ENCODE results near the gene MAMDC2. TPM values are rescaled to one million over a fixed set of nuclear protein-coding genes. Genes with fewer than 3 reads are reported as not detected.
"Not testable (repeated sequence)": the region's sequence is repeated elsewhere in the genome, so short reads cannot be mapped to it uniquely, and the experiment has no call there.

MAMDC2 gene
- total RNA-seq, 4 donors from 2014 or later: 15.8 to 19.6 (median 18.4) TPM

DNA sequence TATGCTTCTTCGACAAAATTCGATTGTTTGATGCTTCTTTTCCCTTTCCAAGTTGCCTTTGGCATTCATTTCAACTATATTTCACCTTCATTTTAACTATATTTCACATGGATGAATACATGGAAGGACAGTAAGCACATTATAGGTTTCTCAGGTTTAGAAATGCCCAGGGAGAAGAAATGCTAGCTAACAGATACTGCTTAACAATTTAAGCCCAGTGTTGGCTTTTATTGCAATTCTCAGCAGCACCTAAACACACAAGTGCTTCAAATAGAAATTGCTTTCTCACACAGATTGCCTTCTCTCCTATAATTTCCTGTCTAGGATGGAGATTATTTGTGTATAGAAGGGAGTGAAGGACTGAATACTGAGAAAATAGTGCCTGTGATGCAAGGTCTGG is 185.0 kb downstream of the MAMDC2 start:
- peaks cover 20 to 24% of the 10 kb centered on the region in 2 donors for H3K4me1 ChIP-seq
- DNase-seq: no peak
- H3K4me3 ChIP-seq (replicated peaks in 1 of 3): no peak overlapping the region
- no peak for TF ChIP-seq POLR2A (IDR thresholded peaks at IDR 0.05)
- TF ChIP-seq, protein P1, sequence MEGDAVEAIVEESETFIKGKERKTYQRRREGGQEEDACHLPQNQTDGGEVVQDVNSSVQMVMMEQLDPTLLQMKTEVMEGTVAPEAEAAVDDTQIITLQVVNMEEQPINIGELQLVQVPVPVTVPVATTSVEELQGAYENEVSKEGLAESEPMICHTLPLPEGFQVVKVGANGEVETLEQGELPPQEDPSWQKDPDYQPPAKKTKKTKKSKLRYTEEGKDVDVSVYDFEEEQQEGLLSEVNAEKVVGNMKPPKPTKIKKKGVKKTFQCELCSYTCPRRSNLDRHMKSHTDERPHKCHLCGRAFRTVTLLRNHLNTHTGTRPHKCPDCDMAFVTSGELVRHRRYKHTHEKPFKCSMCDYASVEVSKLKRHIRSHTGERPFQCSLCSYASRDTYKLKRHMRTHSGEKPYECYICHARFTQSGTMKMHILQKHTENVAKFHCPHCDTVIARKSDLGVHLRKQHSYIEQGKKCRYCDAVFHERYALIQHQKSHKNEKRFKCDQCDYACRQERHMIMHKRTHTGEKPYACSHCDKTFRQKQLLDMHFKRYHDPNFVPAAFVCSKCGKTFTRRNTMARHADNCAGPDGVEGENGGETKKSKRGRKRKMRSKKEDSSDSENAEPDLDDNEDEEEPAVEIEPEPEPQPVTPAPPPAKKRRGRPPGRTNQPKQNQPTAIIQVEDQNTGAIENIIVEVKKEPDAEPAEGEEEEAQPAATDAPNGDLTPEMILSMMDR (IDR thresholded peaks at IDR 0.05): no peak
- intact Hi-C loops (cut with DNase I): no loop called here
- H3K36me3 ChIP-seq: no peaks in the 10 kb centered on the region
- H3K9me3 ChIP-seq: no peaks in the 10 kb centered on the region
- WGBS, 2 donors: 72 to 77% methylated on average over 2 of the region's 2 CpGs
- peak overlapping the region in 2 of 3 donors; percentile 24 to 33 for H3K27ac ChIP-seq
- H3K27me3 ChIP-seq: no peaks in the 10 kb centered on the region

DNA sequence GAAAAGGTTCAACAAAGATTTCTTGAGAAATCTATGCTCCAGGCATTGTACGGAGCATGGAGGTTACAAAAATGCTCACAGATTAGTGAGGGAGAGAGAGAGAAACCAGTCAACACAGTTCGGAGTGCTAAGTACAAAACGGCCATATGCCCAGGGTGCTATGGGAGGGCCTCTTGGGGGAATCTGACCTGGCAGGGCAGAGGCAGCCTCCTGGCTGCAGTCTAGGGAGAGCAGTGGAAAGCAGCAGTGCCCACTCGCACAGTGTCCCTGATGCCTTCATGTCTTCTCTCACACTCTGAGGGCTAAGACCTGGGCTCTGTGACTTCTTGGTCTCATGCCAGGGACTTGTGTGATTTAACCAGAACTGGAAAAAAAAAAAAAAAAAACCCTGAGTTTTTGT is 185.4 kb downstream of the MAMDC2 start:
- intact Hi-C loops (cut with DNase I): no loop called here
- peak overlapping the region in 2 of 3 donors; percentile 24 to 33 for H3K27ac ChIP-seq
- H3K27me3 ChIP-seq: no peaks in the 10 kb centered on the region
- 43 to 60% methylated on average over 4 of the region's 4 CpGs for WGBS, 2 donors
- no peak overlapping the region for H3K4me3 ChIP-seq (replicated peaks in 1 of 3)
- H3K36me3 ChIP-seq: no peaks in the 10 kb centered on the region
- H3K4me1 ChIP-seq: peaks cover 20 to 25% of the 10 kb centered on the region in 2 donors
- no peaks in the 10 kb centered on the region for H3K9me3 ChIP-seq
- peak; percentile 42 to 43 for DNase-seq
- no peak for TF ChIP-seq POLR2A (IDR thresholded peaks at IDR 0.05)
- TF ChIP-seq, protein P1 (IDR thresholded peaks at IDR 0.05): no peak

DNA sequence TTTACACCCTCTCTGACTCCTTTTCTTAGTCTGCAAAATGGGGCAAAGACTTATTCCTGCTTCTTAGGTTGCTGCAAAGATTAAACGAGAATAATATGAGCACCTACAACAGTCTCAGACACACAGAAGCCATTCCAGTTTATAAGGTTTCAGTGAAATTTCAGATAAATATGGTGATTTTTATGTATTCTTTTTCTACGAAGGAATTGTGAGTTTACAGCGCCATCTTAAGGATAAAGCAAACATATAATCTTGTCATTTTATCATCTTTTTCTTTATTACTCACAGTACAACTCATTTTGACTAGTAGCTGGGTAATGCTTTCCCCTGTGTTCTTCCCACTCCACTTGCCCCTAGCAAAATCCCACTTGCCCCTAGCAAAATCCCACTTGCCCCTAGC is 185.9 kb downstream of the MAMDC2 start:
- no peak for DNase-seq
- intact Hi-C loops (cut with DNase I): no loop called here
- Histone ChIP-seq H3K36me3 (no peaks in the 10 kb centered on the region), H3K27ac (peak overlapping the region in 1 of 3 donors; percentile 24), H3K9me3 (no peaks in the 10 kb centered on the region), H3K4me1 (peaks cover 20 to 25% of the 10 kb centered on the region in 2 donors), H3K27me3 (no peaks in the 10 kb centered on the region), H3K4me3 (replicated peaks in 1 of 3) (no peak overlapping the region)
- WGBS, 2 donors: 38 to 48% methylated on average over 3 of the region's 3 CpGs
- TF ChIP-seq POLR2A (IDR thresholded peaks at IDR 0.05): no peak
- TF ChIP-seq, protein P1 (IDR thresholded peaks at IDR 0.05): peak in 4 of 6 experiments; percentile 8 to 59 (median 48)

DNA sequence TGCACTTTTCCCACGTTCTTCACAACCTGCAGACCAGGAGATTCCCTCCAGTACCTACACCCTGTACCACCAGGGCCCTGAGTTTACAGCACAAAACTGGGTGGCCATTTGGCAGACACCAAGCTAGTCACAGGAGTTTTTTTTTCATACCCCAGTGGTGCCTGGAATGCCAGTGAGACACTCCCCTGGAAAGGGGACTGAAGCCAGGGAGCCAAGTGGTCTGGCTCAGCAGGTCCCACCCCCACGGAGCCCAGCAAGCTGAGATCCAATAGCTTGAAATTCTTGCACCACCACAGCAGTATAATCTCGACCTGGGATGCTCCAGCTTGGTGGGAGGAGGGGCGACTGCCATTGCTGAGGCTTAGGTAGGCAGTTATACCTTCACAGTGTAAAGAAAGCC is 188.8 kb downstream of the MAMDC2 start:
- WGBS, 2 donors: 31 to 36% methylated on average over 4 of the region's 4 CpGs
- intact Hi-C loops (cut with DNase I): loop anchor here (10.0 kb wide), 1 partner anchor 118 kb away; no protein-coding TSS in a partner anchor
- Histone ChIP-seq H3K27me3 (no peaks in the 10 kb centered on the region), H3K27ac (peak overlapping the region in 1 of 3 donors; percentile 30), H3K4me3 (replicated peaks in 1 of 3) (no peak overlapping the region), H3K36me3 (no peaks in the 10 kb centered on the region), H3K4me1 (peaks cover 20 to 25% of the 10 kb centered on the region in 2 donors), H3K9me3 (no peaks in the 10 kb centered on the region)
- peak; percentile 69 to 76 for DNase-seq
- TF ChIP-seq, protein P1 (IDR thresholded peaks at IDR 0.05): peak in 2 of 6 experiments; percentile 10 to 15
- no peak for TF ChIP-seq POLR2A (IDR thresholded peaks at IDR 0.05)

DNA sequence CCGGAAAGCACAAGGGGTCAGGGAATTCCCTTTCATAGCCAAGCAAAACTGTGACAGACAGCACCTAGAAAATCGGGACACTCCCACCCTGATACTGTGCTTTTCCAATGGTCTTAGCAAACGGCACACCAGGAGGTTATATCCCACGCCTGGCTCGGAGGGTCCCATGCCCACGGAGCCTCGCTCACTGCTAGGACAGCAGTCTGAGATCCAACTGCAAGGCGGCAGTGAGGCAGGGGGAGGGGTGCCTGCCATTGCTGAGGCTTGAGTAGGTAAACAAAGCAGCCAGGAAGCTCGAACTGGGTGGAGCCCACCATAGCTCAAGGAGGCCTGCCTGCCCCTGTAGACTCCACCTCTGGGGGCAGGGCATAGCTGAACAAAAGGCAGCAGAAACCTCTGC is 190.6 kb downstream of the MAMDC2 start:
- H3K9me3 ChIP-seq; H3K27ac ChIP-seq; DNase-seq; H3K36me3 ChIP-seq; H3K4me3 ChIP-seq (replicated peaks in 1 of 3); H3K27me3 ChIP-seq: not testable (repeated sequence)
- 90 to 96% methylated on average over 2 to 9 of the region's 9 CpGs for WGBS, 2 donors
- intact Hi-C loops (cut with DNase I): loop anchor here (10.0 kb wide), 1 partner anchor 119 kb away; no protein-coding TSS in a partner anchor
- H3K4me1 ChIP-seq: peaks cover 20% of the 10 kb centered on the region in 2 donors

DNA sequence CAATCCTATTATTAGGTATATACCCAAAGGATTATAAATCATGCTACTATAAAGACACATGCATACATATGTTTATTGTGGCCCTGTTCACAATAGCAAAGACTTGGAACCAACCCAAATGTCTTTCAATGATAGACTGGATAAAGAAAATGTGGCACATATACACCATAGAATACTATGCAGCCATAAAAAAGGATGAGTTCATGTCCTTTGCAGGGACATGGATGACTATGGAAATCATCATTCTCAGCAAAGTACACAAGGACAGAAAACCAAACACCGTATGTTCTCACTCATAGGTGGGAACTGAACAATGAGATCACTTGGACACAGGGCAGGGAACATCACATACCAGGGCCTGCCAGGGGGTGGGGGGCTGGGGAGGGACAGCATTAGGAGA is 202.3 kb downstream of the MAMDC2 start:
- DNase-seq; H3K27me3 ChIP-seq; intact Hi-C loops (cut with DNase I); H3K4me1 ChIP-seq; H3K4me3 ChIP-seq (replicated peaks in 1 of 3); H3K36me3 ChIP-seq; H3K27ac ChIP-seq; H3K9me3 ChIP-seq: not testable (repeated sequence)
- 90 to 94% methylated on average over 1 of the region's 1 CpG for WGBS, 2 donors

Measured in thyroid gland (tissue), 4 donors.